DND-41 (cell line): ENCODE results near the gene PCDHGB5.

Source experiments
- CTCF ChIP-seq: IDR thresholded peaks from 2 replicates; pipeline ENCODE4 v1.5.1; 2012; ENCODE audit warnings: borderline replicate concordance, low read length, moderate library complexity, mild to moderate bottlenecking; ENCODE audit not compliant: poor library complexity, severe bottlenecking; ENCODE audit errors: extremely low read depth
- EZH2 ChIP-seq: IDR thresholded peaks from 3 replicates; pipeline ENCODE4 v1.6.1; 2012; ENCODE audit warnings: borderline replicate concordance, low read depth, mild to moderate bottlenecking, moderate library complexity, low read length, inconsistent platforms; ENCODE audit not compliant: severe bottlenecking

- TF ChIP-seq CTCF (no peak), EZH2 (no peak)
These were observed 35.0 kb upstream of the PCDHGB5 start for GRCh38 chr5:141362719-141363118.
